OCI-LY7 (cell line): Measurements from ENCODE around the gene JAZF1. TPM values are rescaled to one million over a fixed set of nuclear protein-coding genes. Genes with fewer than 3 reads are reported as not detected.

ENCODE experiments used
- BruUV-seq: library from RNA; stranded (reverse); fragments of 400-500 nt; replicated peaks from 2 replicates; lab custom pipeline; 2021; lab: Mats Ljungman, UMichigan
- CTCF ChIA-PET: fragments of 300-600 bp; sonication (Branson Sonifier 250); formaldehyde crosslinking; loops from one replicate; lab custom pipeline; 2022; ENCODE audit warnings: antibody characterized with exemption; ENCODE audit not compliant: unreplicated experiment; lab: Charles Lee
- POLR2A ChIA-PET: fragments of 300-600 bp; sonication (Branson Sonifier 250); formaldehyde crosslinking; loops from one replicate; lab custom pipeline; 2022; ENCODE audit warnings: antibody characterized with exemption; lab: Charles Lee
- DNase-seq: peaks from one replicate; pipeline ENCODE4 v3.0.0-alpha.2; 2015; ENCODE audit warnings: low spot score
- H2AFZ ChIP-seq: fragments of 200-600 bp; sonication (generic), shearing (Covaris generic); 2 replicates; pipeline ENCODE4 v1.6.1; 2014; ENCODE audit warnings: mild to moderate bottlenecking, antibody characterized with exemption, low read length, moderate library complexity
- H3K27ac ChIP-seq: fragments of 200-600 bp; sonication (generic); 2 replicates; pipeline ENCODE4 v1.5.1; 2014; ENCODE audit warnings: mixed run types, low read depth, mild to moderate bottlenecking, moderate library complexity, low read length, inconsistent platforms; ENCODE audit not compliant: poor library complexity, severe bottlenecking
- H3K36me3 ChIP-seq: fragments of 200-600 bp; sonication (generic); 2 replicates; pipeline ENCODE4 v1.6.1; 2014; ENCODE audit warnings: mild to moderate bottlenecking, antibody characterized with exemption, low read length, moderate library complexity, mixed read lengths; ENCODE audit not compliant: insufficient read depth
- H3K4me1 ChIP-seq: fragments of 200-600 bp; sonication (generic); 2 replicates; pipeline ENCODE4 v1.5.1; 2014; ENCODE audit warnings: mild to moderate bottlenecking, low read length; ENCODE audit not compliant: insufficient read depth, poor library complexity, severe bottlenecking
- H3K4me2 ChIP-seq: fragments of 200-600 bp; sonication (generic); 2 replicates; pipeline ENCODE4 v1.6.1; 2014; ENCODE audit warnings: mild to moderate bottlenecking, low read length
- H3K4me3 ChIP-seq: fragments of 200-600 bp; sonication (generic); 2 replicates; pipeline ENCODE4 v1.5.1; 2014; ENCODE audit warnings: mild to moderate bottlenecking, low read depth, low read length; ENCODE audit not compliant: poor library complexity, severe bottlenecking
- H3K79me2 ChIP-seq: fragments of 200-600 bp; sonication (generic); 2 replicates; pipeline ENCODE4 v1.6.1; 2016; ENCODE audit warnings: low read depth, mild to moderate bottlenecking, low read length, moderate library complexity, mixed read lengths; ENCODE audit not compliant: insufficient read depth
- H3K9me2 ChIP-seq: fragments of 200-600 bp; sonication (generic); 2 replicates; pipeline ENCODE4 v1.6.1; 2016; ENCODE audit warnings: mild to moderate bottlenecking, low read length, mixed read lengths; ENCODE audit not compliant: insufficient read depth
- H3K9me3 ChIP-seq: fragments of 200-600 bp; sonication (generic); 2 replicates; pipeline ENCODE4 v1.6.1; 2014; ENCODE audit warnings: mild to moderate bottlenecking, mixed run types, low read length, mixed read lengths
- H4K20me1 ChIP-seq: fragments of 200-600 bp; sonication (generic); 2 replicates; pipeline ENCODE4 v1.6.1; 2014; ENCODE audit warnings: mild to moderate bottlenecking, antibody characterized with exemption, low read length, moderate library complexity, mixed read lengths; ENCODE audit not compliant: insufficient read depth
- EZH2phosphoT487 ChIP-seq: fragments of 200-600 bp; sonication (generic); IDR thresholded peaks from 2 replicates; pipeline ENCODE4 v1.6.1; 2018; ENCODE audit warnings: low read depth, borderline replicate concordance, mild to moderate bottlenecking, mixed run types, antibody characterized with exemption, low read length, moderate library complexity, mixed read lengths
- intact Hi-C: fragments of 100-400 bp; cut with micrococcal nuclease; formaldehyde crosslinking; loops from one replicate; pipeline ENCODE4 v1.10.0; 2022; ENCODE audit not compliant: unreplicated experiment
- total RNA-seq, 2 experiments: library from RNA; depleted of rRNA in 1 of 2; stranded (reverse); fragments of >200 nt in 1 of 2; shearing (Covaris generic) in 1 of 2; gene quantifications; 2 replicates each; pipeline ENCODE4 v1.2.3, GENCODE V29; 2014 to 2022
- TF ChIP-seq, protein P1 (sequence below): fragments of 200-600 bp; sonication (generic); conservative IDR thresholded peaks from 2 replicates; pipeline ENCODE4 v1.5.1; 2014; ENCODE audit warnings: mild to moderate bottlenecking, antibody characterized with exemption, low read length, moderate library complexity, mixed read lengths

Gene JAZF1
- total RNA-seq, 2 experiments from 2014 or later = 6.3 to 25.0 TPM

DNA sequence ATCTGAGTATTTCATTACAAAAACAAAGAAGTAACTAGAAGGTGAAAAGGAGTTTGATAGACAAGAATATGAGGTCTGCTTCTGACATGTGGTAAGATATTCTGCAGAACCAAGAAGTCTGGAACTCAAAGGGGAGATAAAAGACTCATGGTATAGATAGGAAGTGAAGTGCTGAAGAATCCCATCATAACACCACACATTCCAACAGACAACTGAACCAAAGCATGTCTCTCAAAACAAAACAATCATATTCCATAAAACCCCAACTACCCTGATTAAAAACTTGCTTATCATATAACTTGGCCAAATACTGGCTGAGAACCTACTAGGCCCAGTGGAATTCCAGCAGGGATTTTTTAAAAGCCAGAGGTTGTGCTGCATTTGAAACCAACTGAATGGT, 178.7 kb downstream of the JAZF1 start:
- Histone ChIP-seq H2AFZ (no peak overlapping the region), H3K4me1 (no peaks in the 10 kb centered on the region), H3K9me2 (no peaks in the 10 kb centered on the region), H3K4me2 (no peak overlapping the region), H3K36me3 (no peaks in the 10 kb centered on the region; the same call in 1 of the 2 replicates), H4K20me1 (no peaks in the 10 kb centered on the region; the same call in 1 of the 2 replicates), H3K9me3 (no peaks in the 10 kb centered on the region), H3K79me2 (no peaks in the 10 kb centered on the region), H3K4me3 (no peak overlapping the region), H3K27ac (no peak overlapping the region)
- DNase-seq = no peak
- CTCF ChIA-PET = no interaction called here
- no TSS peak for BruUV-seq
- intact Hi-C loops = no loop called here
- TF ChIP-seq, protein P1, sequence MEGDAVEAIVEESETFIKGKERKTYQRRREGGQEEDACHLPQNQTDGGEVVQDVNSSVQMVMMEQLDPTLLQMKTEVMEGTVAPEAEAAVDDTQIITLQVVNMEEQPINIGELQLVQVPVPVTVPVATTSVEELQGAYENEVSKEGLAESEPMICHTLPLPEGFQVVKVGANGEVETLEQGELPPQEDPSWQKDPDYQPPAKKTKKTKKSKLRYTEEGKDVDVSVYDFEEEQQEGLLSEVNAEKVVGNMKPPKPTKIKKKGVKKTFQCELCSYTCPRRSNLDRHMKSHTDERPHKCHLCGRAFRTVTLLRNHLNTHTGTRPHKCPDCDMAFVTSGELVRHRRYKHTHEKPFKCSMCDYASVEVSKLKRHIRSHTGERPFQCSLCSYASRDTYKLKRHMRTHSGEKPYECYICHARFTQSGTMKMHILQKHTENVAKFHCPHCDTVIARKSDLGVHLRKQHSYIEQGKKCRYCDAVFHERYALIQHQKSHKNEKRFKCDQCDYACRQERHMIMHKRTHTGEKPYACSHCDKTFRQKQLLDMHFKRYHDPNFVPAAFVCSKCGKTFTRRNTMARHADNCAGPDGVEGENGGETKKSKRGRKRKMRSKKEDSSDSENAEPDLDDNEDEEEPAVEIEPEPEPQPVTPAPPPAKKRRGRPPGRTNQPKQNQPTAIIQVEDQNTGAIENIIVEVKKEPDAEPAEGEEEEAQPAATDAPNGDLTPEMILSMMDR = no peak
- no peak for TF ChIP-seq EZH2phosphoT487
- POLR2A ChIA-PET = no interaction called here

DNA sequence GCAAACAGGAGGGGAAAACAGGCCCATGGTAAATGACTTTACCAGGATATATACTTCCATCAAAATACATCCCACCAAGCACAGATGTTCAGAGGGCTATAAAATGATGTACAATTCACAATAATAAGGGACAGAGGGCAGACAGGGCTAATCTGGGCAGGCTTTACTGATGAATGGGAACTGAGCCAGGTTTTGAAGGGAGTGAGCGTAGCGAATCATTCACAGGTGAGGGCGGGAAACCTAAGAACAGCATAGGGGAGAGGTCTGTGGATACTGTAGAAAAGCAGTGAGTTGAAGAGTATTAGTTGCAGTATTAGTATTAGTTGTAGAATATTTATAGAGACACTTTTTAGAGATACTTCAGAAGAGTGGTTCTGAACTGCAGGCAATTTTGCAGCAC, 180.8 kb downstream of the JAZF1 start:
- H4K20me1 ChIP-seq = no peaks in the 10 kb centered on the region; the same call in 1 of the 2 replicates
- BruUV-seq = no TSS peak
- H3K4me3 ChIP-seq = no peak overlapping the region
- no peaks in the 10 kb centered on the region for H3K9me3 ChIP-seq
- ChIA-PET POLR2A (no interaction called here), CTCF (no interaction called here)
- no peak overlapping the region for H2AFZ ChIP-seq
- 0 out of 2 replicates have a peak, but pooled peaks cover 3% of the 10 kb centered on the region for H3K36me3 ChIP-seq
- H3K79me2 ChIP-seq = no peaks in the 10 kb centered on the region
- intact Hi-C loops = no loop called here
- TF ChIP-seq, protein P1 = no peak
- no peak for TF ChIP-seq EZH2phosphoT487
- DNase-seq = no peak
- H3K27ac ChIP-seq = no peak overlapping the region
- H3K4me2 ChIP-seq = no peak overlapping the region
- H3K4me1 ChIP-seq = no peaks in the 10 kb centered on the region
- no peaks in the 10 kb centered on the region for H3K9me2 ChIP-seq

DNA sequence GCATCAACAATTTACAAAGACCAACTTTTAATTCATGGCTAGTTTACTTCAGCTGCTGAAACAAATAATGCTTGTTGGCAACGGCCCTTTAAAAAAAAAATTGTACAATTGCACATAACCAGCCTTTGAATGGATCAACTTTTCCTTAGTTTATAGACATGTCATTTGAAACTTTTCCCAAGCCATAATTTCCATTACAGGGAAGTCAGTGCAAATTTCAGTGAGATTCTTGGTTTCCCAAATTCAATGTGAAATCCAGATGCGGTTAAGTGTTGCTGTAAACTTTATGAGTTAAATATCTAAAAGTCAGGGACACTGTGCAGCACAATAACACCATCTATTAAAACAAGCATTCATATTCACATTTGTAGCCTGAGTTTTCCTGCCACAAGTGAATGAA, 182.2 kb downstream of the JAZF1 start:
- POLR2A ChIA-PET = interaction anchor here (0.6 kb wide), 1 partner anchor 15 kb away, joined by 3 read pairs; no protein-coding TSS in a partner anchor
- no peak overlapping the region for H3K4me2 ChIP-seq
- H4K20me1 ChIP-seq = no peaks in the 10 kb centered on the region; the same call in 1 of the 2 replicates
- intact Hi-C loops = no loop called here
- TF ChIP-seq, protein P1 = no peak
- no peak for TF ChIP-seq EZH2phosphoT487
- H3K27ac ChIP-seq = no peak overlapping the region
- H2AFZ ChIP-seq = no peak overlapping the region
- DNase-seq = no peak
- H3K9me2 ChIP-seq = no peaks in the 10 kb centered on the region
- 0 out of 2 replicates have a peak, but pooled peaks cover 3% of the 10 kb centered on the region for H3K36me3 ChIP-seq
- H3K4me1 ChIP-seq = no peaks in the 10 kb centered on the region
- H3K4me3 ChIP-seq = no peak overlapping the region
- H3K79me2 ChIP-seq = no peaks in the 10 kb centered on the region
- no TSS peak for BruUV-seq
- CTCF ChIA-PET = no interaction called here
- no peaks in the 10 kb centered on the region for H3K9me3 ChIP-seq
